GM12891 (cell line): ENCODE data around the gene KIAA1328.

Source experiments
- POLR2A ChIP-seq: IDR thresholded peaks from 2 replicates; pipeline ENCODE4 v1.6.1; 2011; ENCODE audit warnings: low read depth, low read length, control low read depth
- POLR2AphosphoS5 ChIP-seq: IDR thresholded peaks from 2 replicates; pipeline ENCODE4 v1.6.1; 2011; ENCODE audit warnings: low read depth, low read length, control low read depth
- POU2F2 ChIP-seq: IDR thresholded peaks from 2 replicates; pipeline ENCODE4 v1.6.1; 2011; ENCODE audit warnings: low read depth, mild to moderate bottlenecking, control low read depth, low read length, moderate library complexity
- SPI1 ChIP-seq: IDR thresholded peaks from 2 replicates; pipeline ENCODE4 v1.6.1; 2011; ENCODE audit warnings: low read depth, low read length, control low read depth
- TAF1 ChIP-seq: IDR thresholded peaks from 2 replicates; pipeline ENCODE4 v1.6.1; 2011; ENCODE audit warnings: low read depth, low read length, control low read depth

DNA sequence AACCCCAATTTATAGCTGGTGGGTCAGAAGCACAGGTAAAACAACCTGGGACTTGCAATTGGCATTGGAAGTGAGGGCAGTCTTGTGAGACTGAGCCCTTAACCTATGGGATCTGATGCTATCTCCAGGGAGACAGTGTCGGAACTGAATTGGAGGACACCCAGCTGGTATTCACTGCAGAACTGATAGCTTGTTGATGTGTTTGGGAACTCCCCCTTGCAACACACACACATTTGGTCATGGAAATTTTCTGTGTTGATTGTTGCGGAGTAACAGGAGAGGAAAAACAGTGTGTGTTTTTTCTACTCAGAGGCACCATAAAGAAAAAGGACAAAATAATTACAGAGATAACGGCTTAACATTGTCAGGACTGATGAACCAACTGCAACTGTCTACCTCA is 16.2 kb upstream of the KIAA1328 start:
- no peak for TF ChIP-seq POLR2A
- no peak for TF ChIP-seq POLR2AphosphoS5
- no peak for TF ChIP-seq TAF1
- TF ChIP-seq SPI1, result no peak
- TF ChIP-seq POU2F2, result no peak
